ENCODE results near the gene CCBE1.

DNA sequence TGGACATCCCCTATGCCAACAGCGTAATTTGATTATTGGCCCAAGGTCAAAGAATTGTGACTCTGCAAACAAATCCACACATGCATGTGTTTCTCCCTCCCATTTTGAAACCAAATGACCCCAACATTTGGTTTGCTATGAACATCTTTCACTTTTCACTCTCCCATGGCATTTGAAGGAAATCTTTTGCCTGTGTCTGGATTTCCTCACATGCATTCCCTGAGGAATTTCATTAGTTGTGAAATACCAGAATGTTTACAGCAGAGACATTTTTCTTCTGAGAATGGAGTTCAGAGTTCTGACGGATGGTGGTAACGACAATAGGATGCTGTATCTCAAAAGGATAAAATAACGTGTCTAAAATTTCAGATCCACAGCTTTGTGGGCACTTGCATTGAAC lies 277.8 kb downstream of the CCBE1 start:
- TF ChIP-seq POLR2AphosphoS5 (IDR thresholded peaks at IDR 0.05; ENCODE audit: low read depth, low read length) (no peak), POLR2A (IDR thresholded peaks at IDR 0.05; ENCODE audit: low read depth, low read length) (no peak)

All from GM12892 (cell line).